Karpas-422 (cell line): Measurements from ENCODE around the gene FOXK1. TPM values are rescaled to one million over a fixed set of nuclear protein-coding genes. Genes with fewer than 3 reads are reported as not detected.
"Not testable (repeated sequence)": the region's sequence is repeated elsewhere in the genome, so short reads cannot be mapped to it uniquely, and the experiment has no call there.

ENCODE experiments used
- DNase-seq: peaks from one replicate; pipeline ENCODE4 v3.0.0-alpha.2; 2015
- H2AFZ ChIP-seq: fragments of 200-600 bp; sonication (generic); 2 replicates; pipeline ENCODE4 v1.6.1; 2014; ENCODE audit warnings: antibody characterized with exemption, low read length, mixed read lengths
- H3K27ac ChIP-seq: fragments of 200-600 bp; sonication (generic); 2 replicates; pipeline ENCODE4 v1.5.1; 2014; ENCODE audit warnings: mild to moderate bottlenecking, low read length, moderate library complexity
- H3K27me3 ChIP-seq: fragments of 200-600 bp; sonication (generic); 2 replicates; pipeline ENCODE4 v1.6.1; 2014; ENCODE audit warnings: low read length, mixed read lengths
- H3K36me3 ChIP-seq: fragments of 200-600 bp; sonication (generic); 2 replicates; pipeline ENCODE4 v1.6.1; 2014; ENCODE audit warnings: low read length, mixed read lengths; ENCODE audit not compliant: insufficient read depth
- H3K4me1 ChIP-seq: fragments of 200-600 bp; sonication (generic); 2 replicates; pipeline ENCODE4 v1.6.1; 2014; ENCODE audit warnings: mild to moderate bottlenecking, low read length, mixed read lengths
- H3K4me2 ChIP-seq: fragments of 200-600 bp; sonication (generic); 2 replicates; pipeline ENCODE4 v1.6.1; 2014; ENCODE audit warnings: low read length, low read depth, mild to moderate bottlenecking; ENCODE audit not compliant: poor library complexity, severe bottlenecking
- H3K4me3 ChIP-seq: fragments of 200-600 bp; sonication (generic); 2 replicates; pipeline ENCODE4 v1.5.1; 2014; ENCODE audit warnings: mild to moderate bottlenecking, antibody characterized with exemption, low read length, mixed read lengths
- H3K79me2 ChIP-seq: fragments of 200-600 bp; sonication (generic); 2 replicates; pipeline ENCODE4 v1.6.1; 2014; ENCODE audit warnings: mild to moderate bottlenecking, low read length, mixed read lengths
- H3K9ac ChIP-seq: fragments of 200-600 bp; sonication (generic); 2 replicates; pipeline ENCODE4 v1.6.0; 2014; ENCODE audit warnings: low read length
- H3K9me2 ChIP-seq: fragments of 200-600 bp; sonication (generic), shearing (Covaris generic); replicated peaks from 2 replicates; pipeline ENCODE4 v1.6.0; 2014; ENCODE audit warnings: mild to moderate bottlenecking, low read length, moderate library complexity; ENCODE audit not compliant: insufficient read depth
- H3K9me3 ChIP-seq: fragments of 300-700, 200-600 bp; sonication (generic); 2 replicates; pipeline ENCODE4 v1.6.1; 2014; ENCODE audit warnings: low read length, mixed read lengths
- H4K20me1 ChIP-seq: fragments of 200-600 bp; sonication (generic); 2 replicates; pipeline ENCODE4 v1.6.1; 2014; ENCODE audit warnings: mild to moderate bottlenecking, antibody characterized with exemption, low read length, low read depth; ENCODE audit not compliant: insufficient read depth
- total RNA-seq: library from RNA; depleted of rRNA; stranded (reverse); fragments of >200 nt; shearing (Covaris generic); gene quantifications from 2 replicates; pipeline ENCODE4 v1.2.3, GENCODE V29; 2014; ENCODE audit warnings: low replicate concordance

FOXK1 gene
- total RNA-seq, 1 experiment from 2014 or later = 20.3 TPM

DNA sequence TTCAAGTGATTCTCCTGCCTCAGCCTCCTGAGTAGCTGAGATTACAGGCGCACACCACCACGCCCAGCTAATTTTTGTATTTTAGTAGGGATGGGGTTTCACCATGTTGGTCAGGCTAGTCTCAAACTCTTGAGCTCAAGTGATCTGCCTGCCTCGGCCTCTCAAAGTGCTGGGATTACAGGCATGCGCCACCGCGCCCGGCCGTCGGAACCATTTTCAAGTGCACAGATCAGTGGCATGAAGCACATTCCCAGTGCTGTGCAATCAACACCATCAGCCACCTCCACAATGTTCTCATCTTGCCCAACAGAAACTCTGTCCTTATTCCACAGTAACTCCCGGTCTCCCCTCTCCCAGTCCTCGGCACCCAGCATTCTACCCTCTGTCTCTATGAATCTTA, 4.6 kb upstream of the FOXK1 start:
- H3K27me3 ChIP-seq, H3K4me2 ChIP-seq, H3K36me3 ChIP-seq, H2AFZ ChIP-seq, H3K79me2 ChIP-seq, H3K4me3 ChIP-seq, DNase-seq, H3K9me2 ChIP-seq, H4K20me1 ChIP-seq, H3K9ac ChIP-seq, H3K27ac ChIP-seq, H3K9me3 ChIP-seq, H3K4me1 ChIP-seq: not testable (repeated sequence)

DNA sequence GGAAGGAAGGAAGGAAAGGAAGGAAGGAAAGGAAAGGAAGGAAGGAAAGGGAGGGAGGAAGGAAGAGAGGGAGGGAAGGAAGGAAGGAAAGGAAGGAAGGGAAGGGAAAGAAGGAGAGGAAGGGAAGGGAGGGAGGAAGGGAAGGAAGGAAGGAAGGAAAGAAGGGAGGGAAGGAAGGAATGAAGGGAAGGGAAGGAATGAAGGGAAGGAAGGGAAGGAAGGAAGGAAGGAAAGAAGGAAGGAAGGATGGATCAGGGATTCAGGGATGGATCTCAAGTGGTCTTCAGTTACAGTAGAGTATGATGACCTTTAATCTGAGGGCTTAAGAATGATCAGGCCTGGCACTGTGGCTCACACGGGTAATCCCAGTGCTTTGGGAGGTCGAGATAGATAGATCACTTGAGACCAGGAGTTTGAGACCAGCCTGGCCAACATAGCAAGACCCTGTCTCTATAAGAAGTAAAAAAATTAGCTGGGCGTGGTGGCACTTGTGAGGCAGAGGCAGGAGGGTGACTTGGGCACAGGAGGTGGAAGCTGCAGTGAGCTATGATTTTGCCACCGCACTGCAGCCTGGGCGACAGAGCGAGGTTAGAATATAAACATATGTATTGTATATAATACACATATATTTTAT, 760 bp upstream of the FOXK1 start:
- peaks cover 18% of the 10 kb centered on the region for H3K4me1 ChIP-seq
- peaks cover 39% of the 10 kb centered on the region for H3K79me2 ChIP-seq
- peaks cover 4% of the 10 kb centered on the region; the same call in 1 of the 2 replicates for H3K36me3 ChIP-seq
- H3K4me3 ChIP-seq = no peak overlapping the region
- H3K27me3 ChIP-seq = no peaks in the 10 kb centered on the region
- H3K27ac ChIP-seq = no peak overlapping the region
- H4K20me1 ChIP-seq = peaks cover 19% of the 10 kb centered on the region; the same call in 1 of the 2 replicates
- peak overlapping the region; percentile 58 for H3K4me2 ChIP-seq
- peak overlapping the region; percentile 48; the same call in 1 of the 2 replicates for H2AFZ ChIP-seq
- H3K9me3 ChIP-seq = no peaks in the 10 kb centered on the region
- no peak for DNase-seq
- no peaks in the 10 kb centered on the region for H3K9me2 ChIP-seq
- H3K9ac ChIP-seq = peak overlapping the region; percentile 60; the same call in 1 of the 2 replicates

DNA sequence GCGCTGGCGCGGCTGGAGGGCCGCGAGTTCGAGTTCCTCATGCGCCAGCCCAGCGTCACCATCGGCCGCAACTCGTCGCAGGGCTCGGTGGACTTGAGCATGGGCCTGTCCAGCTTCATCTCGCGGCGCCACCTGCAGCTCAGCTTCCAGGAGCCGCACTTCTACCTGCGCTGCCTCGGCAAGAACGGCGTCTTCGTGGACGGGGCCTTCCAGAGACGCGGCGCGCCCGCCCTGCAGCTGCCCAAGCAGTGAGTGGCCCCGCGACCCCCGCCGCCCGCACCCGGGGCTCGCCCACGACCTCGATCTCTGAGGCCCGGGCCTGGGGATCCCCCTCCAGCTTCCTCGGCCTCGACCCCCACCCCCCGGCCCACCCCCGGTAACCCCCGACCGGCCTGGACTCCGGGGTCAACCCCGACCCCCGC, 537 bp downstream of the FOXK1 start:
- Histone ChIP-seq H3K79me2 (peaks cover 52% of the 10 kb centered on the region), H3K36me3 (peaks cover 4% of the 10 kb centered on the region; the same call in 1 of the 2 replicates), H3K9ac (peak overlapping the region; percentile 98), H3K4me1 (peaks cover 21% of the 10 kb centered on the region), H3K27ac (no peak overlapping the region), H3K9me3 (no peaks in the 10 kb centered on the region), H3K4me3 (peak overlapping the region; percentile 100), H4K20me1 (peaks cover 19% of the 10 kb centered on the region; the same call in 1 of the 2 replicates), H3K27me3 (no peaks in the 10 kb centered on the region), H3K9me2 (no peaks in the 10 kb centered on the region), H3K4me2 (peak overlapping the region; percentile 94), H2AFZ (no peak overlapping the region)
- DNase-seq = peak; percentile 73

DNA sequence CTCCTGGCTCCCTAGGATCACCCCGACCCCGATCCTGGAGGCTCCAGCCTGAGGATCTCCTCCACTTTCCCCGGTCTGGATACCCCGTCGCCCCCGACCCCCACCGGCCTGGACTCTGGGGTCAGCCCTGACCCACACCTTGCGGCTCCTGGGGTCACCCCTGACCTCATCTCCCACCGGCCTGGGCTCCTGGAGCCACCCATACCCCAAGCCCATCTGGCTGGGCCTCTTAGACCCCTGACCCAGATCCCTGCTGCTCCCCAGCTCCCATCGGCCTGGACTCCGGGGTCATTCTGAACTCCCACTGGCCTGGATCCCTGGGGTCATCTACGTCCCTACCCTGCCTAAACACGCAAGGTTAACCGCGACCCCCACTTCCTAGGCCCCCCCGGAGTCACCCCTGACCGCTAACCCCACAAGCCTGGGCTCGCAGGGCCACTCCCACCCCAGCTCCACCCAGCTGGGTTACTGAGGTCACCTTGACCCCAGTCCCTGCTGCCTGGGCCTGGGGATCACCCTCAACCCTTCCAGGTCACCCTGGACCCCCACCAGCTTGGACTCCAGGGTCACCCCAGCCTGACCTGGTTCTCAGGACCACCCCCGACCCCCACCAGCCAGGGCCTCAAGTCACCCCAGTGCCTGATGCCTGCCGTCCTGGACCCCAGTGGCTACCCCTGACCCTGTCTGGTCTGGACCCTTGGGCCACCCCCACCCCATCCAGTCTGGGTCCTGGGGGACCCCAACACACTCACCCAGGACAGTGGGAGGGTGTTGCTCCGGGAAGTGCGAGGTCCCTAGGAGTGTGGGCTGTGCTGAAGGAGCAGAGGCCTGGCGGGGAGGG, 1.2 kb downstream of the FOXK1 start:
- Histone ChIP-seq H3K36me3 (peaks cover 4% of the 10 kb centered on the region; the same call in 1 of the 2 replicates), H3K9me3 (no peaks in the 10 kb centered on the region)

DNA sequence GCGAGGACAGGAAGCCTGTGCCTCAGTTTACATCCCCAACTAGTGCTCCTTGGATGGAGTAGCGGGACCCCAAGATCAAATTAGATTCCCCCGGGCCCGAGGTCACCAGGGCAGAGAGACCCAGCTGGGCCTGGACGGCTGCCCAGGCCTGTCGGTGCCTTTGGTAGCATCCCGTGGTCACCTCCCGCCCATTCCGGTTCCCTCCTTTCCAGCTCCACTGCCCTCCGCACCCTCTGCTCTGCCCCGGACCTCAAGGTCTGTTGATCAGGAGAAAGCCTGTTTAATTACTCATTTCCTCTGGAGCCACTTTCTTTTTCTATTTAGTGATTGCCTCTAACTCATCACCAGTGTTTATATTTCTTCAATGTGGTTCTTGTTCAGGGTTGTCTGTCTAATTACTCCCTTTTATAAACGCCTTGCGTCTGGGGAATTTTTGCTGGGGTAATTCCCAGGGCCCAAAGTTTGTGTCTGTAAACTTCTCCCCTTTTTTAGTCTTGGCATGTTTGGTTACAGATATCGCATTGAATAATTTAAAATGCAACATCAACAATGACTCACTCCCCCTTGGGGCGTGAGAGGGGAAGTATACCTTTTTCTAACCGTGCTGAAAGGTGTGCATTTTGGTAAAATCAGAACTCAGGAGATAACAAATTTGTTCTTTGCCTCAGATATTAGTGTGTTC, 1.9 kb downstream of the FOXK1 start:
- peak overlapping the region; percentile 94 for H3K4me2 ChIP-seq
- H3K27me3 ChIP-seq = no peaks in the 10 kb centered on the region
- H3K9me3 ChIP-seq = no peaks in the 10 kb centered on the region
- peak overlapping the region; percentile 25 for H3K27ac ChIP-seq
- peaks cover 66% of the 10 kb centered on the region for H3K79me2 ChIP-seq
- H3K4me1 ChIP-seq = peaks cover 24% of the 10 kb centered on the region
- no peak overlapping the region for H2AFZ ChIP-seq
- peaks cover 4% of the 10 kb centered on the region; the same call in 1 of the 2 replicates for H3K36me3 ChIP-seq
- H3K9me2 ChIP-seq = no peaks in the 10 kb centered on the region
- H3K4me3 ChIP-seq = peak overlapping the region; percentile 100
- H4K20me1 ChIP-seq = peaks cover 19% of the 10 kb centered on the region; the same call in 1 of the 2 replicates
- H3K9ac ChIP-seq = peak overlapping the region; percentile 98
- peak; percentile 57 for DNase-seq

More for the DNA sequence above, 1.2 kb downstream of the FOXK1 start:
- Histone ChIP-seq H3K79me2 (peaks cover 58% of the 10 kb centered on the region), H3K27me3 (no peaks in the 10 kb centered on the region), H3K4me1 (peaks cover 24% of the 10 kb centered on the region), H3K4me3 (peak overlapping the region; percentile 100), H3K27ac (peak overlapping the region; percentile 34), H3K9ac (peak overlapping the region; percentile 98), H3K4me2 (peak overlapping the region; percentile 94), H4K20me1 (peaks cover 19% of the 10 kb centered on the region; the same call in 1 of the 2 replicates), H2AFZ (no peak overlapping the region), H3K9me2 (no peaks in the 10 kb centered on the region)
- no peak for DNase-seq

DNA sequence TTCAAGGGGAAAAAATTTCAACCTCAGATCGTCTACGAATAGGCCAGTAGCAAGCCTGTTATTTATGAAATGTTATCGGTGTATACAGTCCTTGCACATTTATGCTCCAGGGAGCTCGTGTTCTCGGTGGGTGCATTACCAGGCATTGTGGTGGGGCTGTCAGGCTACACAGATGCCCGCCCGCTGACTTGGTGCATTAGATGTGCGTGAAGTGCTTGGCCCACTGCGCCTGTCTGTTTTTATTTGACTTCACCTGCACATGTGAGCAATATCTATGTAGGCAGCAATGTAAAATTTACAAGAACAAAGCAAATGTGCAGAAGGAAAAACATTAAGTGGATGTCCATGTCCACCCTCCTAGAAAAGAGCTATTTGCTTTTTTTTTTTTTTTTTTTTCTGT, 2.8 kb downstream of the FOXK1 start:
- no peaks in the 10 kb centered on the region for H3K9me3 ChIP-seq
- peak overlapping the region; percentile 100; the same call in 1 of the 2 replicates for H3K4me3 ChIP-seq
- DNase-seq = no peak
- peaks cover 74% of the 10 kb centered on the region for H3K79me2 ChIP-seq
- H3K4me1 ChIP-seq = peaks cover 32% of the 10 kb centered on the region
- H3K9ac ChIP-seq = peak overlapping the region; percentile 98
- no peaks in the 10 kb centered on the region for H3K9me2 ChIP-seq
- H3K27ac ChIP-seq = no peak overlapping the region
- peak overlapping the region; percentile 94 for H3K4me2 ChIP-seq
- peaks cover 25% of the 10 kb centered on the region; the same call in 1 of the 2 replicates for H4K20me1 ChIP-seq
- H3K36me3 ChIP-seq = peaks cover 4% of the 10 kb centered on the region; the same call in 1 of the 2 replicates
- no peaks in the 10 kb centered on the region for H3K27me3 ChIP-seq
- no peak overlapping the region for H2AFZ ChIP-seq

DNA sequence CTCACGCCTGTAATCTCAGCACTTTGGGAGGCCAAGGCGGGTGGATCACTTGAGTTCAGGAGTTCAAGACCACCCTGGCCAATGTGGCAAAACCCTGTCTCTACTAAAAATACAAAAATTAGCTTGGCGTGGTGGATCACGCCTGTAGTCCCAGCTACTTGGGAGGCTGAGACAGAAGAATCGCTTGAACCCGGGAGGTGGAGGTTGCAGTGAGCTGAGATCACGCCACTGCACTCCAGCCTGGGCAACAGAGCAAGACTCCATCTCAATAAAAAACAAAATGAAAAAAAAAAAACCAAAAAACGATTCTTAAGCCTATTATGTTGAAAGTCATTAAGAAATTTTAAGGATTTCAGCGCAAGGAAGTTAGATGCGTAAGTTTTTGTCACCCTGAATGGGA, 3.6 kb downstream of the FOXK1 start:
- not testable (repeated sequence) for H3K4me2 ChIP-seq, DNase-seq, H2AFZ ChIP-seq, H3K9me3 ChIP-seq, H3K27ac ChIP-seq, H3K27me3 ChIP-seq, H3K9ac ChIP-seq, H3K9me2 ChIP-seq, H3K4me3 ChIP-seq, H3K36me3 ChIP-seq
- H4K20me1 ChIP-seq = peaks cover 32% of the 10 kb centered on the region; the same call in 1 of the 2 replicates
- H3K4me1 ChIP-seq = peaks cover 40% of the 10 kb centered on the region
- peaks cover 83% of the 10 kb centered on the region for H3K79me2 ChIP-seq
